Body of pancreas (tissue), 4 donors: ENCODE data around the gene POLN. TPM values are rescaled to one million over a fixed set of nuclear protein-coding genes. Genes with fewer than 3 reads are reported as not detected.
A peak's percentile ranks its signal among the peaks of the same experiment; 100 is the strongest.

ENCODE experiments used
- ATAC-seq: fragments of 150-250 bp; one replicate; pipeline ENCODE4 v1.9.1; 2016
- DNase-seq, 4 donors: peaks; one replicate each; pipeline ENCODE4 v3.0.0-alpha.2; 2019
- H3K27ac ChIP-seq, 4 donors: fragments of 200-600 bp; sonication (generic); 1 replicate in 3 of 4; 2 replicates in 1 of 4; pipeline versions ENCODE4 v1.5.1 to v1.6.1; 2016 to 2019; ENCODE audit warnings: mild to moderate bottlenecking in 1 of 4, mixed read lengths in 1 of 4, moderate library complexity in 1 of 4
- H3K27me3 ChIP-seq, 2 donors: fragments of 200-600 bp; sonication (generic); one replicate each; pipeline ENCODE4 v1.6.0; 2016; ENCODE audit warnings: mild to moderate bottlenecking in 1 of 2
- H3K36me3 ChIP-seq, 2 donors: fragments of 200-600 bp; sonication (generic); replicated peaks in 1 of 2; 2 replicates each; pipeline ENCODE4 v1.5.1; 2016; ENCODE audit warnings: low read depth in 2 of 2; ENCODE audit not compliant: insufficient read depth in 1 of 2
- H3K4me1 ChIP-seq: fragments of 200-600 bp; sonication (generic); one replicate; pipeline ENCODE4 v1.6.0; 2016
- H3K4me3 ChIP-seq, 2 donors: fragments of 200-600 bp; sonication (generic); 1 replicate in 1 of 2; 2 replicates in 1 of 2; pipeline ENCODE4 v1.5.1; 2016 to 2019
- H3K9me3 ChIP-seq, 3 donors: fragments of 200-600 bp; sonication (generic); 1 replicate in 2 of 3; 2 replicates in 1 of 3; pipeline ENCODE4 v1.5.1; 2016
- POLR2A ChIP-seq, 3 donors: fragments of 450-650 bp; IDR thresholded peaks; one replicate each; pipeline ENCODE4 v1.6.1; 2016; ENCODE audit warnings: antibody characterized with exemption in 3 of 3, mild to moderate bottlenecking in 2 of 3
- WGBS, 2 donors: methylation state at CpG; one replicate each; pipeline ENCODE4 v1.1.5; 2017; 5-methylcytosine and 5-hydroxymethylcytosine counted together
- intact Hi-C: fragments of 100-400 bp; cut with DNase I; formaldehyde crosslinking; loops from one replicate; pipeline ENCODE4 v1.15.1; 2023
- total RNA-seq, 2 donors: library from RNA; depleted of rRNA; stranded (reverse); fragments of >200 nt; gene quantifications; one replicate each; pipeline ENCODE4 v1.1.0, GENCODE V29; 2016
- TF ChIP-seq, protein P1 (sequence below), 7 experiments: fragments of 450-650 bp in 4 of 7; fragments of 200-600 bp in 3 of 7; sonication (generic) in 3 of 7; IDR thresholded peaks; one replicate each; pipeline ENCODE4 v1.5.1; 2016 to 2019; ENCODE audit warnings: antibody characterized with exemption in 7 of 7

The POLN gene
- total RNA-seq, 2 donors from 2014 or later, result 4.9 to 5.9 TPM

DNA sequence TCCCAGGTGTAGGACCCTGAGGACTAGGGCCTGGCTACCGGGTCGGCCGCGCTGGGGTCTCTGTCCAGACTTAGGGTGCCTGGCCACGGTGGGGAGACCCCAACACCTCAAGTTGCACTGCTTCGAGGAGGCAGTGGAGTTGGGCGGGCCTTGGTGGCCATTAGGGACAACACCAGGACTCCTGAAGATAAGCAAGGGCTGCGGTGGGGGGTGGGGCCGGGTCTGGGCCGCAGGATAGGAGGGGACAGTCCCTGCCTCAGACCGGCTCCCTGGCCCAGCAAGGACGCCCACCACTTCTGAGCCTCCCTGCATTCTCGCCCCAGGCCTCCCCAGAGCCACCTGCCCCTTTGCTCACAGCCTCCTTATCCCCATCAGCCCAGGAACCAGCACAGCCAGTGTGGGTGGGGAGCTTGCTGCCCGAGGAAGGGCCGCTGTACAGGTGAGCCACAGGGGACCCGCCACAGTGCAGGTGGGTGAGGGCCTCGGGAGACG is 25.4 kb upstream of the POLN start:
- Histone ChIP-seq H3K4me1 (peaks cover 17% of the 10 kb centered on the region), H3K9me3 (no peaks in the 10 kb centered on the region), H3K4me3 (no peak overlapping the region), H3K27ac (no peak overlapping the region), H3K27me3 (no peaks in the 10 kb centered on the region), H3K36me3 (no peaks in the 10 kb centered on the region)
- intact Hi-C loops, result loop anchor here (10.0 kb wide), 1 partner anchor 157 kb away; no protein-coding TSS in a partner anchor
- DNase-seq (no peak), ATAC-seq (no peak)
- TF ChIP-seq, protein P1, sequence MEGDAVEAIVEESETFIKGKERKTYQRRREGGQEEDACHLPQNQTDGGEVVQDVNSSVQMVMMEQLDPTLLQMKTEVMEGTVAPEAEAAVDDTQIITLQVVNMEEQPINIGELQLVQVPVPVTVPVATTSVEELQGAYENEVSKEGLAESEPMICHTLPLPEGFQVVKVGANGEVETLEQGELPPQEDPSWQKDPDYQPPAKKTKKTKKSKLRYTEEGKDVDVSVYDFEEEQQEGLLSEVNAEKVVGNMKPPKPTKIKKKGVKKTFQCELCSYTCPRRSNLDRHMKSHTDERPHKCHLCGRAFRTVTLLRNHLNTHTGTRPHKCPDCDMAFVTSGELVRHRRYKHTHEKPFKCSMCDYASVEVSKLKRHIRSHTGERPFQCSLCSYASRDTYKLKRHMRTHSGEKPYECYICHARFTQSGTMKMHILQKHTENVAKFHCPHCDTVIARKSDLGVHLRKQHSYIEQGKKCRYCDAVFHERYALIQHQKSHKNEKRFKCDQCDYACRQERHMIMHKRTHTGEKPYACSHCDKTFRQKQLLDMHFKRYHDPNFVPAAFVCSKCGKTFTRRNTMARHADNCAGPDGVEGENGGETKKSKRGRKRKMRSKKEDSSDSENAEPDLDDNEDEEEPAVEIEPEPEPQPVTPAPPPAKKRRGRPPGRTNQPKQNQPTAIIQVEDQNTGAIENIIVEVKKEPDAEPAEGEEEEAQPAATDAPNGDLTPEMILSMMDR (IDR thresholded peaks at IDR 0.05), result no peak
- no peak for TF ChIP-seq POLR2A (IDR thresholded peaks at IDR 0.05)
- WGBS, 2 donors, result 83 to 85% methylated on average over 8 to 17 of the region's 18 CpGs

DNA sequence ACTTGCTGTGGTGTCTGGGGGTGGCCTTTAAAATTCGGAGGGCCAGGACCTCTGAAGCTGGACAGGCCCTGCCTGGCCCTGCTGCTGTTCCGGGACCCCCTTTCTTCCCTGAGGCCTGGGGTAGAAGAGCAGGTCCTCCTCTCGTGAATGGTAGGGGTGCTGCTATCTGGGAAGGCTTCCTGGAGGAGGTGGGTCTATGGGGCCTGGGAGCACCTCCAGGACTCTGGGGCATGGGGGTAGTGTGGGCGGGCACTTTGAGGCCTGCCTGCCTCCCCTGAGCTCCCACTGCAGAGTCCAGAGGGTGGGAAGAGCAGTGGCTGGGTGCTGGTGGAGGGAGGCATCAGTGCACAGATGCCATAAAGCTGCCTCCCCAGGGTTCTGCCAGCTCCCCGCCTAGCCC is 24.9 kb upstream of the POLN start:
- Histone ChIP-seq H3K36me3 (no peaks in the 10 kb centered on the region), H3K4me3 (no peak overlapping the region), H3K9me3 (no peaks in the 10 kb centered on the region), H3K27ac (no peak overlapping the region), H3K4me1 (peaks cover 17% of the 10 kb centered on the region), H3K27me3 (no peaks in the 10 kb centered on the region)
- no peak for ATAC-seq
- intact Hi-C loops, result loop anchor here (10.0 kb wide), 1 partner anchor 158 kb away; no protein-coding TSS in a partner anchor
- no peak for TF ChIP-seq POLR2A (IDR thresholded peaks at IDR 0.05)
- TF ChIP-seq, protein P1 (IDR thresholded peaks at IDR 0.05), result no peak
- 13 to 73% methylated on average over 1 to 5 of the region's 5 CpGs for WGBS, 2 donors
- no peak for DNase-seq

DNA sequence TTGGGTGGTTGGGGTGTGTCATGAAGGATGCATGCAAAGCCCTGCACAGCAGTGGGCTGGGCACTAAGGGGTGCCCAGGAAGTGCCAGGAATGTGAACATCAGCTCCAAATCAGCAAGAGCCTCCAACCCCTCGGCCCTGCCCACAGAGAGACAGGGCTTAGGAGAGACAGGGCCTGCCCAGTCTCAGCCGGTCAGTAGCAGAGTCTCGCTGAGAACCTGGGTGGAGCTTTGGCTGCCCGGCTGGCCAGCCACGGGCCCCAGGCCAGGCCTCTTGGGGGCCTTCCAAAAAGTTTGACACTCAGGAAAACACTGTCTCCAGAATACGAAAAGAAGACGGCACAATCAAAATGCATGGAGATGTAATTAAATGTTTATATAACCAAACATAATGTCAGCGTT is 24.3 kb upstream of the POLN start:
- Histone ChIP-seq H3K27me3 (no peaks in the 10 kb centered on the region), H3K4me1 (peaks cover 17% of the 10 kb centered on the region), H3K27ac (no peak overlapping the region), H3K36me3 (no peaks in the 10 kb centered on the region), H3K4me3 (no peak overlapping the region), H3K9me3 (no peaks in the 10 kb centered on the region)
- intact Hi-C loops, result loop anchor here (10.0 kb wide), 1 partner anchor 159 kb away; no protein-coding TSS in a partner anchor
- DNase-seq, result peak in 2 of 4 donors; percentile 39 to 61
- ATAC-seq, result no peak
- WGBS, 2 donors, result 29% methylated on average over 7 to 8 of the region's 8 CpGs
- no peak for TF ChIP-seq POLR2A (IDR thresholded peaks at IDR 0.05)
- TF ChIP-seq, protein P1 (IDR thresholded peaks at IDR 0.05), result no peak

- Histone ChIP-seq H3K27ac (no peak overlapping the region), H3K9me3 (no peaks in the 10 kb centered on the region), H3K4me3 (no peak overlapping the region), H3K27me3 (no peaks in the 10 kb centered on the region), H3K4me1 (peaks cover 23% of the 10 kb centered on the region), H3K36me3 (no peaks in the 10 kb centered on the region)
- TF ChIP-seq, protein P1 (IDR thresholded peaks at IDR 0.05), result no peak
- TF ChIP-seq POLR2A (IDR thresholded peaks at IDR 0.05), result no peak
- DNase-seq, result no peak
- intact Hi-C loops, result loop anchor here (10.0 kb wide), 1 partner anchor 159 kb away; no protein-coding TSS in a partner anchor
- ATAC-seq, result no peak
- WGBS, 2 donors, result 86 to 92% methylated on average over 10 to 18 of the region's 19 CpGs
Observed at GRCh38 chr4:2265113-2266110, 23.5 kb upstream of the POLN start.
